ENCODE measurements around the gene TOM1L1. TPM values are rescaled to one million over a fixed set of nuclear protein-coding genes. Genes with fewer than 3 reads are reported as not detected.

TOM1L1 gene
- total RNA-seq, 1 experiment from 2014 or later = 32.7 TPM

DNA sequence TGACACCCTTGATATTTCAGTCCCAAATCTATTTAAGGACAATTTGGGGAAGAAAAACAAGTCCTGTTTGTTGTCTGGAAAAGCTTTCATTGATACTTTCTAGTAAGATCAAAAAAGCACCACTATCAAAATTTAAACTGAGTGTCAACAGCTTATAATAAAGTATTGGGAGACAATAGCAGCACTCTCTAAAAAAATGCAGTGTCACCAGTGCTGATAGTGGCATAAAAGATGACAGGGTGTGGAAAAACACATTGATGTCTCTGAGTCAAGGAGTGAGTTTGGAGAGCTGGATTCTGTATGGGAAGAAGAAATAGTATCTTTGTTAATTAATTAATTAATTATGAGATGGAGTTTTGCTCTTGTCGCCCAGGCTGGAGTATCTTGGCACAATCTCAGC is 8.3 kb upstream of the TOM1L1 start:
- DNase-seq (ENCODE audit: low read depth) = no peak

DNA sequence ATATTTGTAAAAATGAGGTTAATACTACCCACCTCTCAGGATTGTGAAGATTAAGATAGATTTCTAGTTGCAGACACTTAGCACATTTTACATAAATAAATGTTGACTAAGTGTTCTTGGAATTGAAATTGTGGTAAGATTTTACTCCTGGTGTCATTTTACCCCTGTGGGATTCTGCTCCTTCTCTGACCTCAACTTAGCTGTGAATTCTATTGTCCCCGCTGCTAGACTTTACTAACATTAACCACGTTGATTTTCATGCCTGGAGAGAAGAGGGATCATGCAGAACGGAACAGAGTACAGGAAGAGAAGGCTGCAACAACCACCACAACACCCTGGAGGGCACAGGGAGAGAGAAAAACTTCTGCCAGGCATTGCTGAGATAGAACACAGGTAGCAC is 2.1 kb upstream of the TOM1L1 start:
- no peak for DNase-seq (ENCODE audit: low read depth)

DNA sequence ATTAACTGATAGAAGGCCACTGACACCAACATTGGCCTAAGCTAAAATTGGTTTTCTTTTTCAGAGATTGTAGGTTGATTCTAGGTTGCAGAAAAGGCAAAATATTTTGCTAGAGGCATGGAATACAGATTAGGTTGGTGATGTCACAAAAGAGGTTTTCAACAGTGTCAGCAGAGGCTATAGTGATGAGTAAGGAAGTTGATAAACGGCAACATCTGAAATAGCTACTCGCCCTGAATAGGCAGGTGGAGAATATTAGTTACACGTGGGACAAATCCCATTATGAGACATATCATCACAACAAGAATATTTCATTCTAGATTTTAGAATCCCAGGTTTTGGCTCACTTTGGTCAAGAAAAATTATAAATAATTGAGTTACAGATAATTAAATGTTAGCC is 1.5 kb upstream of the TOM1L1 start:
- no peak for DNase-seq (ENCODE audit: low read depth)

GRCh38 chr17:54899721-54900456 is 763 bp upstream of the TOM1L1 start:
- DNase-seq (ENCODE audit: low read depth) = no peak

GRCh38 chr17:54901230-54901822 is 674 bp downstream of the TOM1L1 start:
- DNase-seq (ENCODE audit: low read depth) = peak; percentile 56

GRCh38 chr17:54902017-54902416 is 1.4 kb downstream of the TOM1L1 start:
- no peak for DNase-seq (ENCODE audit: low read depth)

DNA sequence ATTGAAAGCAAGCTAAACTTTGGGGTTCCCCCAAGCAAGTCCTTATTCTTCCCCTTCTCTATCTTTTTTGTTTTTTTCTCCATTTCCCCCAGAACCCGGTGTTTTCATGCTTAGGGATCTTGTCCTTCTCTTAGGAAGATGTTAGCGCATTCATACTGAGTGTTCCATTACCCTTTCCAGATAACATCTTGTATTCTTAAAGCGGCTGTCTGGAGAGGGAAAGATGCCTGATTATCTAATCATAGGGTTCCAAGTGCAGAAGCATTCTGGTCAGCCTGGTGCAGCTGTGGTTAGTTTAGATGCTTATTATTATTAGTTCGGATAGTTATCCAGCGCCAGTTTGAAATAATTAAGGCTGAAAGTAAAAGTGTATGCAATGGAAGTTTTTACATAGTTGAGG is 2.0 kb downstream of the TOM1L1 start:
- no peak for DNase-seq (ENCODE audit: low read depth)

- DNase-seq (ENCODE audit: low read depth) = no peak
Measured at GRCh38 chr17:54903375-54903774, 2.7 kb downstream of the TOM1L1 start.

GRCh38 chr17:54906683-54907082 is 6.0 kb downstream of the TOM1L1 start:
- no peak for DNase-seq (ENCODE audit: low read depth)

DNA sequence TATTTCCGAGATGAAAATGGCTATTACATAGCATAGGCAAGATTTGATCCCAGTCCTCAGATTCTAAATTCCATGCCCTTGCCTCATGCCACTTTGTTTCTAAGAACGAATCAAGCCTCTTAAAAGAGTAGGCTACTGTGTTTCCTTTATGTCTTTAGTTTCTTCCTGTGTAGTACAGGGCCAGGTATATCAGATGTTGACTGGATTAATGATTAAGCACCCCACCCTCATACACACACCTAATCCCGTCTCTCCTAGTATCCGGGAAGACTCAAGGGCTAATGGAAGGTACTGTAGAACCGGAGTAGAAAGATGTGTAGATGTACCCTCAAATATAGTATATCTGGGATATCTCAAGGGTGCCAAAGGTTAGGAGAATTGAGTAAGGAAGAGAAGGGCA is 6.7 kb downstream of the TOM1L1 start:
- DNase-seq (ENCODE audit: low read depth) = no peak

DNA sequence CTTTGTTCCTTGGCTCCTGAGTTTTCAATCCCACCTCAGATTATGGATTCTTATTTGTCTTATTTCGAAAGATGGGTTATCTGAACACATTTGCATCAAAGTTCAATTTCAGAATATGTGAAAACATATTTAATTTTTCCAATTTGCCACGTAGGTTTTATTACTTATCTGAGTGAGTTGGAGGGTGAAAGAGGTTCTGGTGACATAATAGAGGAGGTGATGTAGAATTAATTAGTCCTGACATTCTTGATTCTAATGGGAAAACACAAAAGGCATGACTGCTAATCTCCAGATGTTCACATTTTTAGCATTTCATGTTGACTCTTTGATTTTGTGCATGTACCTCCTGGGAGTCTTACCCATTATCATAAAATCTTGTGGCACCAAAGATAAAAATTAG is 9.1 kb downstream of the TOM1L1 start:
- no peak for DNase-seq (ENCODE audit: low read depth)

- no peak for DNase-seq (ENCODE audit: low read depth)
Measured at GRCh38 chr17:54916721-54917120, 16.1 kb downstream of the TOM1L1 start.

DNA sequence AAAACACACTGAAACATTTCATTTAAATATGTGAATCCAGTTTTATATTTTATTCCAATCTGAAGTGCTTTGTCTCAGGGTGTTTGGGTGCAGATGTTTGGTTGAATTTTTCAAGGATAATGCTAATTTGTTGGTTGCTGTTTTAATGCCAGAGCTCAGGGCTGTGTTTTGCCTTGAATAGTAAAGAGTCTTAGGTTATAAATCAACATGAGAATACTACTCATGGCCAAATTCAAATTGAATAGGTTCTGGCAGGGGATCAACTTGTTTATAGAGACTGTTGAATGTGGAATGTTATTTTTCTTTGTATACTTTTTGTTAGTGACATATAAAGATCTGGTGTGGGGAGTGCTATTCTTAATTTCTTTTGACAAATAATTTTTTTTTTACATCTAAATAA is 18.8 kb downstream of the TOM1L1 start:
- no peak for DNase-seq (ENCODE audit: low read depth)

- DNase-seq (ENCODE audit: low read depth) = no peak
Measured at GRCh38 chr17:54920819-54921218, 20.2 kb downstream of the TOM1L1 start.

- DNase-seq (ENCODE audit: low read depth) = no peak
Measured at GRCh38 chr17:54924405-54924804, 23.8 kb downstream of the TOM1L1 start.

DNA sequence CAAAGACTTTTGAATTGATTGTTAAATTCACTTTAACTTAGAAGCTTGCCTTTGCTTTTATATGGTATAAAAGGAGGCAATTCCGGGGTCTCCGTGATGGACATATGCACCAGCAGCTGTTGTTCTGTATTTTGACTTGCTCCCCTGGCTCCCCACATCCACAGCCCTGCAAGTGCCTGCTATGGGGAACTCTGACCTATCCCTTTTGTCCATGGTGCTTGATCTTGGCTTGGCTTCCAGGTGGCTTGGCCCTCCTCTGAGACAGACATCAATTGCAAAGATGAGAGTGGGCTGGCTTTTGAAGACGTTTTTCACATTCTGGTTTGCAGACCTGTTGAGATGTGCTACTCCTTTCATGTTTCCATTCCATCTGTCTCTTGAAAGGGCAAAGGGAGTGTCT is 26.9 kb downstream of the TOM1L1 start:
- DNase-seq (ENCODE audit: low read depth) = no peak

DNA sequence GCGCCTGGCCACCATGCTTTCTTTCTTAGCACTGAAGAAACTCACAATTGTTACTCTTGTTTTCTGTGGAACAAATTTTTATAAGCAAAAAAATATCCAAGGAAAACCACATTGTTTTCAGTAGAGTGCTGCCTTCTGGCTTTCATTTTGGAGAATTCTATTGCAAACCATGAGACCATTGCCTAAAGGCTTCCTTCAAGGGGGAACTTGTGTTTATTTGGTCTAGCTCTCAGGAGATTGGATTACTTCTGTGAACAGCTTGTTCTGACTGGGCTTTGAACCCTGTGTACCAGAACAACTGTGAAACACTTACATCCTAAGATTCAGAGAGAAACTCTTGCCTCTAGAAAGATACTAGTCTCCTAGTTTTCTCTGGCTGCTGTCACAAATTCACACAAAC is 32.1 kb downstream of the TOM1L1 start:
- DNase-seq (ENCODE audit: low read depth) = no peak

DNA sequence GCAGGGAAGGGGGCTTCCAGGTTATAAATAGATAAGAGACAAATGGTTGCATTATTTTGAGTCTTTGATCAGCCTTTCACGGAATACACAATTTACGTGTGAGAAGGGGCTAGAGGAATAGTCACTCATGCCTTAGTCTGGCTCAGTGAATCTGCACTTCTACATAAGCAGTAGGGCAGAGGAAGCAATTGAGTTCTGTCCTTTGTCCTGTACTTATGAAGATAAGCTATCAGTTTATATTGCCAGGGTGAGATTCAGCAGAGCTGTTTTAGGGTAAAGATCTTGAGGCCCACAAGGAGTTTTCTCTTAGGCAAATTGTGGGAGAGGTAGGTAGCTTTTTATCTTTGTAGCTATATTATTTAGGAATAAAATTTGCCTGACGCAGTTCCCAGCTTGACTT is 33.3 kb downstream of the TOM1L1 start:
- DNase-seq (ENCODE audit: low read depth) = no peak

GRCh38 chr17:54935471-54935870 is 34.8 kb downstream of the TOM1L1 start:
- DNase-seq (ENCODE audit: low read depth) = no peak

GRCh38 chr17:54937018-54937417 is 36.4 kb downstream of the TOM1L1 start:
- DNase-seq (ENCODE audit: low read depth) = no peak

DNA sequence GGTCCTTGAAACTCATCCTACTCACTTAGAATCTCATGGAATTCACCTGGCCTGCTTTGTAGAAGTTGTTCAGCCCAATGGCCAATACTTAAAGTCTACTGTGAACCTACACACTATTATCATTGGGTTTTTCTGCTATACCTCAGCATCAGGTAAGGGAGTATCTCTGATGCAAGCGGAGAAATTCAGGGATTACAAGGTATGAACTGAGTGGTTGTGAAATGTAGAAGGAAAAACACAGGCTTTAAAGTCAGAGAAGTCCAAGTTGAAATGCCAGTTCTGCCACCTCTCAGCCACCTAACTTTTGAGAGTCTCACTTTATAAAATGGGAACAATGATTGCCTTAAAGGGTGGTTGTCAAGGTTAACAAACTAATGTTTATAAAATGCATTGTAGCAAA is 36.8 kb downstream of the TOM1L1 start:
- DNase-seq (ENCODE audit: low read depth) = no peak

DNA sequence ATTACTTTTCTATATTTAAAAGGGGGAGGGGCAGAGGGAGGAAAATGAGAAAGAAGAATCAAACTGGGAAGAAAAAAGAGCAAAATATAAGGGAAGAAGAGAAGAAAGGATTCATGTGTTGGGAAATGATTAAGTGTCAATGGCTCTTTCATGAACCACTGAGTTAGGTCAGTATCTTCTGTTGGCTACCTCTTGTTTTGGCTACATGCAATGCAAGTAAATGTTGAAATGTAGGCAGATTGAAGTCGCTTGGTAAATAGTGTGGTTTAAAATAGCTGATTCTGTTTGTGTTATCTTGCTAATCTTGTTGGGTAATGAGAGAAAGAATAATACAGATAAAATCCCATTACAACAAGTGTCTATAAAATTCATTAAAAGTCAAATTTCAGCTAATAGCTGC is 40.6 kb downstream of the TOM1L1 start:
- no peak for DNase-seq (ENCODE audit: low read depth)

- peak; percentile 35 for DNase-seq (ENCODE audit: low read depth)
Measured at GRCh38 chr17:54944796-54945195, 44.1 kb downstream of the TOM1L1 start.

DNA sequence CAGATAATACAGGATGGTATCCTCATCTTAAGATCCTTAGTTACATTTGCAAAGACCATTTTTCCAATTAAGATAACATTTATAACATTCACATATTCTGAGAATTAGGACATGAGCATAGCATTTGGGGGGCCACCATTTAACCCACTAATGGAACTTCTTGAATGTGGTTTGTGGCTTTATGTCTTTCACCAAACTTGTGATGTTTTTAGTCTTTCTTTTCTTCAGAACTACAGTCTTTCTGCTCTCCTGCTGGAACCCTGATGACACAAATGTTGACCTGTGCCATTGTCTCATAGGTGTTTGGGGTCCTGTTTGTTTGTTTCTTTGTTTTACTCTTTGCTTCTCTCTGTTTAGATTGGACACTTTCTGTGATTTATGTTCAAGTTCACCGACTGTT is 44.6 kb downstream of the TOM1L1 start:
- no peak for DNase-seq (ENCODE audit: low read depth)

Measured in Daoy (cell line).